Stimulated activated CD8-positive, alpha-beta memory T cell treated with anti-CD3 and anti-CD28 coated beads, Interleukin-7, amount 100 ng/mL, for 4 hours (primary cell): ENCODE measurements around the gene LRRC74B.
"Not testable (repeated sequence)": the region's sequence is repeated elsewhere in the genome, so short reads cannot be mapped to it uniquely, and the experiment has no call there.

ENCODE experiments used
- DNase-seq, 2 donors: peaks; one replicate each; pipeline ENCODE4 v3.0.0-alpha.2; 2020; ENCODE audit warnings: low read depth in 2 of 2

Gene LRRC74B, protein sequence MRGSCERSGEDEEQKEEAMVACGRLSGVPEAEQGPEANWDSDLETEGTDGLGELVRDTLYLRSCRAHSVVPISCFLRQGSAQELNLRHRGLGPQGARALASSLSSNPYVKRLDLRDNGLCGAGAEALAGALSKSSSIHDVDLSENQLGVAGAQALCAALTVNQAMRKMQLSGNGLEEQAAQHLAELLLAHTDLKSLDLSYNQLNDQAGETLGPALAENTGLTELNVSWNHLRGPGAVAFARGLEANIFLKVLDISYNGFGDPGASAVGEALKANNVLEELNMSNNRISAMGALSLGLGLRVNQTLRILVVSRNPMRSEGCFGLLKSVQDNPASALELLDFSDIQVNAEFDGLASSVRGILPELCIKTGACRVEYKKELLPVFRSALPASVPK

DNA sequence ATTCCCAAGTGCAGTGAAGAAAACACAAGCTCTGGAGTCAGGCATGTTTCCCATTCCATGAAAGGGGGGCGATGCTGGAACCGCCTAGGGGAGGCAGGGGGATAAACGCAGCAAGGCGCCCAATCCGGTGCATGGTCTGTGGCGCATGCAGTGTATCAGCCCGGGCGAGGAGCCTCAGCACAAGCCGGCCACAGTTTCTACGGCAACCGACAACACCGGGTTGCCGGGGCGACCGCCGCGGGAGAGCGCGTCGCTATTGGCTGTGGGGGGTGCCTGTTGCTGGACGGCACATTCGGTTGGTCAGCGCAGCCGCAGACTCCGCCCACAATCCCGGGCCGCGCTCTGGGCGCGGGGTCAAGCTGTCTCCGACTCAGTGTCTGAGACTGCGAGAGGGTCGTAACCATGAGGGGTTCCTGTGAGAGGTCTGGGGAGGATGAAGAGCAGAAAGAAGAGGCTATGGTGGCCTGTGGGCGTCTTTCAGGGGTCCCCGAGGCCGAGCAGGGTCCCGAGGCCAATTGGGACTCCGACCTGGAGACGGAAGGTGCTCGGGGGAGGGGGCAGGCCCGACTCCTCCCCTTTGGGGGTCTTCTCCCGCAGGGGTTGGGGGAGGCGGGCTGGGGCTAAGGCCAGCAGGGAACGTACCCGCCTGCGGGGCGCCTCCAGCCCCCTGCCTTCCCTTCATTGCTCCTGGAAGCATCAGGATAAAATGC, at the start of gene LRRC74B:
Gene LRRC74B (plus strand): TSS at position 362 of the 710 bp plus-strand sequence. CDS start 41 bp downstream, at position 403.
- DNase-seq: peak; percentile 23 to 49

DNA sequence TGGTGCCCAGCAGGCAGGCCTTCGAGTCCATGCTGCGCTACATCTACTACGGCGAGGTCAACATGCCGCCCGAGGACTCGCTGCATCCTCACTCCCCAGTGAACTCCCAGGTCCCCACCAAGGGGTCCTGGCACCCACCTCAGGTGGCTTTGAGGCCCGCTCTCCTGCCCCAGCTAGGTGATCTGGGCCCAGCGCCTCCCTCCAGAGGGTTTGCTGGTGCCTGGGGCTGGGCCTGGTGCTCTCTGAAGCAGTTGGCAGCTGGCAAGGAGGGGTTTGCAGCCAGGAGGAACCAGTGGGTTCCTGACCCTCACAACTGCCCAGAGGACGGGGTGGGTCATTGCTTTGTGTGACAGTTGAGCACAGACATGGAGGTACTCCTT, 49.7 kb upstream of the LRRC74B start:
- DNase-seq: no peak

DNA sequence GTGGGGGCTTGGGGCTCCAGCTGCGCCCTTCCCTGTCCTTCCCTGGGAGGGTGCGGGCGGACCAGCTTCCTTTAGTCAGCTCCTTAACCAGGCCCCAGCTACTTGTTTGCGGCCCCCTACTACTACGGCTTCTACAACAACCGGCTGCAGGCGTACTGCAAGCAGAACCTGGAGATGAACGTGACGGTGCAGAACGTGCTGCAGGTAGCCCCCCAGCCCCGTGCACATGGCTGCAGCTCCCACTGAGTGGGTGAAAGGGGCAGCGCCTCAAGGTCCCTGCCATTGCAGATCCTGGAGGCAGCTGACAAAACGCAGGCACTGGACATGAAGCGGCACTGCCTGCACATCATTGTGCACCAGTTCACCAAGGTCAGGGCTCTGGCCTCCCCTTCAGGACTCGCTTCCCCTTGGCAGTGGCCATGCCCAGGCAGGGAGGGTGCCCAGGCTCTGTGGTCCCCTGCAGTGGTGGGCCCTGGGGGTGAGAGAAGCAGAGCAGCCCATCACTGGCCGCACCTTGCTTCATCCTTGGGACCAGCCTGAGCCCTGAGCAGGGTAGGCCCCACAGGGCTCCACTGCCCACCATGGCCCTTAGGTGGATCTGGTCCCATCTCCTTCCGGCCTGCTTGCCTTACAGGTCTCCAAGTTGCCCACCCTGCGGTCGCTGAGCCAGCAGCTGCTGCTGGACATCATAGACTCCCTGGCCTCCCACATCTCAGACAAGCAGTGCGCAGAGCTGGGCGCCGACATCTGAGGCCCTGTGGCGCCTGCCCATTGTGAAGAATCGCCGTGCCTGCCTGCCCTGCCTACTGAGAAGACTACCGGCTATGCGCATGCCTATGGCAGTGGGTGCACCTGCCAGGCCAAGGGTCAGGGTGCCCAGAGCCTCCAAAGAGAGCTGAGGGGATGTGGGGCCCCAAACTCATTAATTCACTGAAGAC, 48.9 kb upstream of the LRRC74B start:
- DNase-seq: no peak

DNA sequence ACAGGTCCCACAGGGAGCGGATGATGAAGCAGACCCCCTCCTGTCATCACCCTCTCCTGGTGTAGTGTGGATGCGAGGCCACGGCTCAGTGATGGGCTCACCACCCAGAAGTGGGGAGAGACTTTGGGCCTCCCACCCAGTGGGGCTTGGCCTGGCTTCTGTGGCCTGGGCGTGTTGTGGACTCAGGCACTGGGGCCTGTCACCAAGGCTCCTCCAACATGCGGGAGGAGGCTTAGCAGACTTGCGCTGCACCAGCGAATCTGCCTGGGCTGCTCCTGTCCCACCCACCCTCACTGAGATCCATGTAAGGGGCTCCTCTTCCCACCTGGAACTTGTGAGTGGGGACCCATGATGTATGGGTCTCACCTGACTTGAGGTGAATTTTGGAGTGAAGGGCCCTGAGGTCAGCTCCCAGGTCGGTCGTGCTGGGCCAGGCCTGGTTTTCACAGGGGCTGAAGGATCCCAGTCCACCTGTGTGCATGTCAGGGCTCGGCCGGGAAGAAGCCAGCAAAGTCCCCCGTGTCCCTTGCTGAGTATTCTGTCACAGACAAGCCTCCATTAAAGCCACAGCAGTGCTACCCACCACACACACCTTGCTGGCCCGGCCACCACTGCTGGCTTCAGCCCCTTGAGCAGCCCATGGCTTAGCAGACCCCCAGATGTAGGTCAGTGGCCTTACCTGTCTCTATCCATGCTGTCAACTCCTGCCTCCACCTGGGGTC, 48.0 kb upstream of the LRRC74B start:
- DNase-seq: no peak

DNA sequence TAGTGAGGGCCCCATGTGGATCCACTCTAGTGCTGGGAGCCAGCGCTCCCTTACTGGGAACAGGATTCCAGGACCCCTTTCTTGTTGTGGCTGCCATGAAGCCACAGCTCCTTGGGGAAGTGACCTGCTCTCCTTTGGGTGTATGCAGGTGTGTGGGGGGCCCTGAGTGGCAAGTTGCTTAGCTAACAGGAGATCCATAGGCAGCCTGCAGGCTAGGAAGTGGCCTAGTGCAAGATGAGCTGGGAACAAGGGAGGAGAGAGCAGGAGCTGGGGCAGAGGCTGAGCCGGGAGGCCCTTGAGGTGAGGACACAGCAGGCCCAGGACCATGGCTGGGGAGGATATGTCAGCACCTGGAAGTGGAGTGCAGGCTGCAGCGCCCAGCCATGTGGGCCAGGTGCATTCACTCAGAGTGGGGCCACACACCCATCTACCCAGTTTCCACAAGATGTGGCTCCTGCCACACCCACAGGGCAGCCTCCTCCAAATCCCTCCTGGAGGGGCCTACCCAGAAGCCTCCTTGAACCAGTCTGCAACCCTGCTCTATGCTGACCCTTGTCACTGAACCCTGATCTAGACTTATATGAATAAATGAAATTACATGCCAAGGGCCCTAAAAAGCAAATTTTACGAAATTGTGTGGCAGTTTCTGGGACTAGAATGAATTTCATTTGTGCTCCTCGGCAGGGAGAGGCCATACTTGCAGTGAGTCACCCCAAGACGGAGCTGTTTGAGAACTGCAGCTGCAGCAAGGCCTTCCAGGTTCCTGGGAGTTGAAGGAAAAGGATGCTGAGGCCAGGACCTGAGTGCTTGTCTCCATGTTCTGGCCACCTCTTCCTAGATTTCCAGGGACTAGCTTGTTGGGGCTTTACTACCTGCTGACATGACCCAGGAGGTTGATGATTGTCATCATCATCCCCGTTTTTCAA, 47.1 kb upstream of the LRRC74B start:
- no peak for DNase-seq

DNA sequence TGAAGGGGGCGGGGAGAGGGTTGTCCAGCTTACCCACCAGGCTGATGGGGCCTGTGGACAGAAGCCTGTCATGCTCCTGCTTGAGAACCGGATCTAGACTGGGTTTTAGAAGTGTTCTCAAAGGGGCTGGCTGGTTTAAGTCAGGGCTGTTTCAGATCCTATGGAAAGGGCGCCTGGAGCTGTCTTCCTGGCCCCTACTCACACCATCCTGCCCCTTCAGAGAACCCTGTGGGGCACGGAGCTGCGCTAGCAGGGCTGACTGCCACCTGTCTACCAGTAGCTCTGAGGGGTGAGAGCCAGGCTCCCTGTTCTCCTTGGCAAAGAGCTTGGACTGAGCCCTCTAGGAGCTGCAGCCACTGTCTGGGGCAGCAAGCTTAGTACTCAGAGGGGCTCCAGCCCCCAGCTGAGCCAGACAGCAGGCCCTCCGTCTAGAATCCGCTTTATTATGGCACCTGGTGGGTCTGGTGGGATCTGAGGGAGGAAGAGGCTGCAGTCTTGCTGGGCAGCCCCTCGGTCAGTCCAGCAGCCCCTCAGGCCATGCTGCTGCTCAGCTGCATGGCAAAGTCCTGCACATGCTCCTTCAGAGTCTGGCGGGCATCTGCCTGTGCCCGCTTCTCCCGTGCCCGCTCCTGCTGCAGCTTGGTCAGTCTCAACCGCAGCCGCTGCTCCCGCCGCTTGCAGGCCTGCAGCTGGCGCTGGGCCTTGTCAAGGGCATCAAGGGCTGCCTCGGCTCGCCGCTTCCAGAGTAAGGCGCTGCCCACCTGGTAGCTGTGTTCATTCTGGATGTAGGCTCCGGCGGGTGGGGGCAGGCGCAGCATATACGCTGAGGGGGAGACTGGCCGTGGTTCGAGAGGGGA, 46.2 kb upstream of the LRRC74B start:
- DNase-seq: no peak

DNA sequence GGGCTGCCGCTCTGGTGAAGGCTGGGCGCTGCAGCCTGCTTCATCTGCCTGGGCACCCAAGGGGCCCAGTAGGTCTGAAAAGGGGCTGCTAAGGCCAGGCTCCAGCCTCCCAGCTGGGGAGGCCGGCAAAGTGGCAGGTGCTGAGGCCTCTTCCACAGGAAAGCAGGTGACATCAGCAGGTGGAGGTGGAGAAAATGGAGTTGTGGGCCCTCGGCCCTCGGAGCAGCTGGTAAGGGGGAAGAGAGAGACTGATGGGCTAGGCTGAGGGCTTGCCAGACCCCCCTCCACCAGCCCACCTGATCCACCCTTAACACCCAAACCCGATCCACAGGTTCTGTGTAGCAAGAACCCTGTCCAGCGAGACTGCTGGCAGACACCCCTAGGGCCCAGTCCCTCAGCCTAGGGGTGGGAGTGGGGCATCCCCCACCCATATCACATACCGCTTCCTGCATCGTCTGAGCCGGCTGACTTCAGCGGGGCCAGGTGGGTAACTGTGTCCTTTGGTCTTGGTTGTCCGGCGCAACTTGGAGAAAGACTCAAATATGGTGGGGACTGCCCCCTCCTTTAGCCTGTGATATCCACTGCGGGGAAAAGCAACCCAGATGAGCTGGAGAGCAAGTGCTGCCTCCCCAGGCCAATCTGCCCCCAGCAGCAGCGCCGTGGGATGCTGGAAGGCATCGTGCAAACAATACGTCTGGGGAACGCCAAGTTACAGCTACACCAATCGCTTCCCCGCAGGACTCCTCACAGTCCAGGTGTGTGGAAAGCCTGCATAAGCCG, 45.3 kb upstream of the LRRC74B start:
- DNase-seq: no peak

DNA sequence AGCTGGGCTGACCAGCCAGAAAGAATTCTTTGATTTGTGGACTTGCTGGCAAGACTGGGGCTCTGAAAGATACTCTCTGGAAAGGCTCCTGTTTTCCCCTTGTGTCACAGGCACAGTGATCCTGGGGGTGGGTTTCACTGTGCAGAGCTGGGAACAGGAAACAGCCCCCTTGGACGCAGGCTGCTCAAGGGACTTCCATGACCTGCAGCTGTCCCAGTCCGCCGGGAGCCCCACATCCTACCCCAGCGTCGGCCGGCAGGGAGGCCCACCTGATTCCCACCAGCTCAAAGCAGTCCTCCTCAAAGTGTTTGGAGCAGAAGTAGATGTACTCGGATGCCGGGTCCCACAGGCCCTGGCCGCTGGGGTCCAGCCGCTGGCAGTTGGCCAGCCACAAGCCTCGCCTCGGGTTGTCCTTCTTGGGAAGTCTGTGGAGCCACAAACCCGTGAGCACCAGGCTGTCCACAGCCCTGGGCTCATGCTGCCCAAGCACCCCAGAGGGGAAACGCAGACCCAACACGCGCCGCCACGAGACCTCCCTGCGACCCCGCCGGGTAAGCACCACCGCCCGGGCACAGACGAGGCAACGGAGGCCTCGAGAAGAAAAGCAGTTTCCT, 44.7 kb upstream of the LRRC74B start:
- no peak for DNase-seq

DNA sequence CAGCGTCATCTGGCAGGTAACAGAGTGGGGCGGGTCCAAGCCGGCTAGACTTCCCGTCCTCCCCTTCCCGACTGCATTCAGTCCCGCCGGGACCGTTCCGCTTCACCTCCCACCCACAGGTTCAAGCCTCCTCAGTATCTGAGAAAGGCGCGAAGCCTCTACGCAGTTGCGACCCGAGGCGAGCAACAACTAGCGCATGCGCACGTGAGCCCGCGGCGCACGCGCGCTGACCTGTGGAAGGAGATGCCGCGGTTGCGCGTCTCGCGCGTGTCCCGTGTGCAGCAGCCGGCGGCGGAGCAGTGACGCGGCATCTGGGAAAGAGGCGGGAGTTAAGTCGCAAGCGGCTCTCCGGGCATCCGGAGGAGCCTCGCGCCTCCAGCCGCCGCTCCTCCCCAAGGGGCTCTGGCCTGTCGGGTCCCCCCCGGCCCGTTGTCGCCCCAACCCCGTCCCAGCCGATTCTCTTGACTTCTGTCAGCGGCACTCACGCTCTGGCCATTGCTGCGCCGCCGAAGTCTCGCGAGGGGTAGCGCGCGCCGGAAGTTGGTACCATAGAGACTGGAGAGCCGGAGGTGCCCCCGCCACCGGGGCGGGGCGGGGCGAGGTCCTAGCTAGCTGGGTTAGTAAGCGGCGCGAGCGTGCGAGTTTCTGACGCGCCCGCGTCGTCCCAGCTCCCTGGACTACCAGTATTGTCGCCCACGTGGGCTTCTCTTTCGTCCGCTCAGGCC, 44.0 kb upstream of the LRRC74B start, which contains the start of gene THAP7:
Gene THAP7 (minus strand): TSS at position 518 of the 725 bp plus-strand sequence. CDS start 207 bp downstream, at position 311.
- peak; percentile 94 to 98 for DNase-seq

DNA sequence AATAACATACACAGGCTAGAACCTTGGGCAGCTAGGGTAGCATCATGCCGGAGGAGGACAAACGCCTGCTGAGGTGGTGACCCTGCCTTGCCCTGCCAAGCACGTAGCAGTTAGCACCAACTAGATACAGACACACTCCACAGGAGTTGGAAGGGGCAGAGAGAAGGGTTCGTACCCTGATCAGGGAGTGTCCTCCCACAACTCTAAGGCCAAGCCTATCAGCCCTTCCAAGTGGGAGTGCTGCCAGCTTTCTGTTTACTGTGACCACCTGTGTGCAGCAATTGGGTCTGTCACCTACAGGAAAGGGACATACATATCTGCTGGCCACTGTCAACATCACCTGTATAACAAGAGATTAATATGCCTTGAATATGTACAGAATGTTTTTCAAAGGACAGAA, 42.0 kb upstream of the LRRC74B start:
- DNase-seq: no peak

DNA sequence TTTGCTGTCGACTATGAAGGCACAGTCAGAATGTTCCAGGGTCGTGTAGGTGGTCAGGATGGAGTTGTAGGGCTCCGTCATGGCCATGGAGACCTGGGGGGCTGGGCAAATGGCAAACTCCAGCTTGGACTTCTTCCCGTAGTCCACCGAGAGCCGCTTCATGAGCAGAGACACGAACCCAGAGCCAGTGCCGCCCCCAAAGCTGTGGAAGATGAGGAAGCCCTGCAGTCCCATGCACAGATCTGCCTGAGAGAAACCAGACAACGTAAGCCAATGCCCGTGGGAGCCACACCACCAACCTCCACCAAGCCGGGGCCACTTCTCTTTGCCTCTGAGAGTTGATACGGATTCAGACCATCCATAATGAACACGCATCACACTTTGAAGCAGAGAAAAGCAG, 36.5 kb upstream of the LRRC74B start:
- DNase-seq: not testable (repeated sequence)

DNA sequence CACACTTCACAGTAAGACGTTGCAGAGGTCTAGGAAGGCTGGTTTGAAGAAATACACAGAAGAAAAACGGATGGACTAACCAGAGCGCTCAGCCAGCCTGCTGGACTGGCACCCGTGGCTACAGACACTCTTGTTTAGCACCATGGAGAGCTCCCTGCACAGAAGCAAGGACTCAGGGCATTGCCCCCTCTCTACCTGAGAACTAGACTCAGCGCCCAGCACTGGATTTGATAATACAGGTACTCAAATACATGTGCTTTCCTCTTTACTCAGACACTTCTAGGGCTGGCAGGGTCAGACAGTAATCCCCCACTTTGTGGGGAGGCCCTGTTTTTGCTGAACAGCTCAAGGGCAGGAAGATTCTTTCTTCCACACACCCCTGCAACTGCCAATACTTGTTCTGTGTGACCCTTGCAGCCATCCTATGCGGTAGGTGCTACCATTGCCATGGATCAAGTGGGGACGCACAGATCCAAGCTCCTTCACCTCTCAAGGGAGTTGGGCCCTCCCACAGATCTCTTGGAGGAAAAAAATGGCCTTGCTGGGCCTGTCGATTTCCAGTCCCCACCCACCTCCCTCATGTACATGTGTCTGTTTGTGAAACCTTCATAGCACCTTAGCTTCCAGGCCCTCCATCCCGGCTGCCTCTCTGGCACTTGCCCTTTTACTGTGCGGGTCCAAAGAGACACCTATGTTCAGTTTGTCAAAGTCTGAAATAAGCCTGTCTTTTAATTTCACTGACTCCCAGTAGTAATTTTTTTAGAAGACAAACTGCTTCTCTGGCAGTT, 35.9 kb upstream of the LRRC74B start:
- DNase-seq: no peak

DNA sequence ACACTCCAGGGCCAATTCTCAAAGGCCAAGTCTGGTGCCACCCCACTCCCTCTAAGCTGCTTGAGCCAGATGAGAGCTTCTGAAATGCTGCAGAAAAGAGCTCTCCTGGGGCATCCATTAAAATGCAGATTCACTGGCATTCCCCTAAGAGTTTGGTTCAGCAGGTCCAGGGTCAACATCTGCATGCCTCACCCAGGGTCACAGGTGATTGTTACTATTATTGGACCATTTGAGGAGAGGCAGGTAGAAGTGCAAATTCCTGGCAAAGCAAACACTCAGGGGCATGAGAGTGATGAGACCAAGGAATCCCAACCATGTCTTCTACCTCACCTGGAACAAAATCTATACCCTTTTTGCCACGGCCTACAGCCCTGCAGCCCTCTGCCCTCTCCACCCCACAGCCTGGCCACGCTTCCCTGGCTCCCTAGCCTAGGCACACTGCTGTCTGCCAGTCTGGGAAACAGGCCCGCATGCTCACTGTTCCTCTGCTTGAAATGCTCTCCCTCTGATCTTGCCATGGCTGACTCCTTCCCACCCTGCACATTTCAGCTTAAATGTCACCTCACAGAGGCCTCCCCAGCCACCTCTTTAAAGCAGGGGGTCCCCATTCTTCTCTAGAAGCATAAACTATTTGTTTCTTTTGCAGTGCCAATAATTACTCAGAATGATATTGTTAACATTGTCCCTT, 35.2 kb upstream of the LRRC74B start:
- no peak for DNase-seq

DNA sequence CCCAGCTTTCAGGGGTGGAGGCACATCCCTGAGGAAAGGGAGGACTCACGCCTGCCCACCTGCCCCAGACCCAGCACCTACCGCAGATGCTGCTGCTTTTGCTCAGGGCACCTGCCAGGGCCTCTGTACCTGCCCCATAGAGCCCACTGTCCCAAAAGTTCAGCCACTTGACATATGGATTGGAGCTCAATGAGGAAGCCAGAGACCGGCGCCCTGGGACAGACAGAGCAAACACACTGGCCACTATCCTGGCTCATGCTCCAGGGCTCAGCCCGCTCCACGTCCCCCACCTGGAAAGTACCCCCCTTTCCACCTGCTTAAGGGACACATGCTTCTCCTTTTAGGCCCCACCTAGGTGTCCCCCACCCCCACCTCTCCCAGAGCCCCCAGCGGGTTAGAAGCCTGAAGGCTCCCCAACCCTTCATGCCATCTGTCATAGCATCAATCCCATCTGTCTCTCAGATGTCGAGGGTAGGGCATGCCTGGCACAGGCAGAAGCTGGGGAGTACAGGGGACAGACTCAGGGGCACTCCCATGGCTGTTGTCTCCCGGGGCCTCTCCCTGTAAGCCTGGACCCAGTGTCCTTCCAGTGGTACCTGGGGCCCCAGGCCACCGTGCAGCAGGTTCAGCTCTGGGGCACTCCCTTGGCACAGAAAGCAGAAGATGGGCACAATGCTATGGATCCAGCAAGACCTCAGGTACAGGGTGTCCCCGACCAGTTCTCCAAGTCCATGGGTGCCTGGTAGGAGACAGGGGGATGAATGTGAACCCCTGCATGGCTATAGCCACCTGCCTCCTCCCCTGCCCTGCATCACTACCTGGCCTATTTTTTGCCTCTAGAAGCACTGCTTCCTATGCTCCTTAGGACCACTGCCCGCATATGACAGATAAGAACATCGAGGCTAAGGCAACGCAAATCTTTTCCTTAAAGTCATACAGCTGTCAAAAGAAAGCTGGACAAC, 33.0 kb upstream of the LRRC74B start:
- DNase-seq: no peak
